HL-60 (cell line): ENCODE measurements around the gene OPRL1.

Experiments
- DNase-seq, 2 experiments: peaks; one replicate each; pipeline ENCODE4 v3.0.0-alpha.2; 2010 to 2020; ENCODE audit warnings: low read depth in 1 of 2, low spot score in 1 of 2
- H3K27ac ChIP-seq: fragments of 250-450 bp; sonication (Bioruptor Pico); replicated peaks from 2 replicates; pipeline ENCODE4 v1.5.1; 2020; ENCODE audit warnings: mild to moderate bottlenecking, moderate library complexity
- H3K27me3 ChIP-seq: fragments of 250-450 bp; sonication (Bioruptor Pico); 2 replicates; pipeline ENCODE4 v1.5.1; 2021; ENCODE audit warnings: mild to moderate bottlenecking, moderate library complexity; ENCODE audit not compliant: insufficient read depth, poor library complexity, severe bottlenecking
- H3K4me3 ChIP-seq: replicated peaks from 2 replicates; pipeline ENCODE4 v1.5.1; 2011; ENCODE audit warnings: mild to moderate bottlenecking, control low read depth, low read length; ENCODE audit not compliant: insufficient read depth
- GABPA ChIP-seq: IDR thresholded peaks from 2 replicates; pipeline ENCODE4 v1.6.1; 2012; ENCODE audit warnings: low read depth
- POLR2AphosphoS5 ChIP-seq: IDR thresholded peaks from 2 replicates; pipeline ENCODE4 v1.6.1; 2012; ENCODE audit warnings: low read depth
- SPI1 ChIP-seq: IDR thresholded peaks from 2 replicates; pipeline ENCODE4 v1.6.1; 2012; ENCODE audit warnings: low read depth, mild to moderate bottlenecking, borderline replicate concordance
- TF ChIP-seq, protein P1 (sequence below): IDR thresholded peaks from 2 replicates; pipeline ENCODE4 v1.6.1; 2012; ENCODE audit warnings: low read depth; ENCODE audit not compliant: insufficient replicate concordance
- TF ChIP-seq, protein P2 (sequence below): IDR thresholded peaks from one replicate; pipeline ENCODE4 v1.5.1; 2011; ENCODE audit warnings: low read length, control low read depth, inconsistent platforms; ENCODE audit not compliant: insufficient read depth

OPRL1 gene

DNA sequence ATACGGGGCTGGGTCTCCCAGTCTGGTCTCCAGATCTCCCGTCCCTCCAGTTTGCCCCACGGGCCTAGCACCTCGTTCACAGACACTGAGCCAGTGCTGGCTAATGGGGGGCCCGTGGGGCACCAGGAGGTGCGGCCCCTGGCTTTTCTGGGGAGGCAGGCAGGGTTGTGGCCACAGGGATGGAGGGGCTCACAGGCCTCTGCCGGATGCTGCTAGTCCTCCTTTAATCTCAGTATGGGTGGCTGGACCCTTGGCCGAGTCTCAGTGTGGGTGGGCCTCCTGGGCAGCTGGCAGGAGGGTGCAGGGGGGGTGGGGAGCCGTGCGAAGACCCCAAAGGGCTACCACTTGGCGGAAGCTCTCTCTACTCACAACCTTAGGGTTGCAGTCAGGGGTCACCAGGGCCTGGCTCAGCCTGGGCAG, 28.8 kb upstream of the OPRL1 start:
- Histone ChIP-seq H3K4me3 (no peak overlapping the region), H3K27me3 (peaks cover 23% of the 10 kb centered on the region), H3K27ac (no peak overlapping the region)
- TF ChIP-seq GABPA (no peak), SPI1 (no peak), POLR2AphosphoS5 (no peak)
- TF ChIP-seq, protein P1, sequence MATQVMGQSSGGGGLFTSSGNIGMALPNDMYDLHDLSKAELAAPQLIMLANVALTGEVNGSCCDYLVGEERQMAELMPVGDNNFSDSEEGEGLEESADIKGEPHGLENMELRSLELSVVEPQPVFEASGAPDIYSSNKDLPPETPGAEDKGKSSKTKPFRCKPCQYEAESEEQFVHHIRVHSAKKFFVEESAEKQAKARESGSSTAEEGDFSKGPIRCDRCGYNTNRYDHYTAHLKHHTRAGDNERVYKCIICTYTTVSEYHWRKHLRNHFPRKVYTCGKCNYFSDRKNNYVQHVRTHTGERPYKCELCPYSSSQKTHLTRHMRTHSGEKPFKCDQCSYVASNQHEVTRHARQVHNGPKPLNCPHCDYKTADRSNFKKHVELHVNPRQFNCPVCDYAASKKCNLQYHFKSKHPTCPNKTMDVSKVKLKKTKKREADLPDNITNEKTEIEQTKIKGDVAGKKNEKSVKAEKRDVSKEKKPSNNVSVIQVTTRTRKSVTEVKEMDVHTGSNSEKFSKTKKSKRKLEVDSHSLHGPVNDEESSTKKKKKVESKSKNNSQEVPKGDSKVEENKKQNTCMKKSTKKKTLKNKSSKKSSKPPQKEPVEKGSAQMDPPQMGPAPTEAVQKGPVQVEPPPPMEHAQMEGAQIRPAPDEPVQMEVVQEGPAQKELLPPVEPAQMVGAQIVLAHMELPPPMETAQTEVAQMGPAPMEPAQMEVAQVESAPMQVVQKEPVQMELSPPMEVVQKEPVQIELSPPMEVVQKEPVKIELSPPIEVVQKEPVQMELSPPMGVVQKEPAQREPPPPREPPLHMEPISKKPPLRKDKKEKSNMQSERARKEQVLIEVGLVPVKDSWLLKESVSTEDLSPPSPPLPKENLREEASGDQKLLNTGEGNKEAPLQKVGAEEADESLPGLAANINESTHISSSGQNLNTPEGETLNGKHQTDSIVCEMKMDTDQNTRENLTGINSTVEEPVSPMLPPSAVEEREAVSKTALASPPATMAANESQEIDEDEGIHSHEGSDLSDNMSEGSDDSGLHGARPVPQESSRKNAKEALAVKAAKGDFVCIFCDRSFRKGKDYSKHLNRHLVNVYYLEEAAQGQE = no peak
- TF ChIP-seq, protein P2, sequence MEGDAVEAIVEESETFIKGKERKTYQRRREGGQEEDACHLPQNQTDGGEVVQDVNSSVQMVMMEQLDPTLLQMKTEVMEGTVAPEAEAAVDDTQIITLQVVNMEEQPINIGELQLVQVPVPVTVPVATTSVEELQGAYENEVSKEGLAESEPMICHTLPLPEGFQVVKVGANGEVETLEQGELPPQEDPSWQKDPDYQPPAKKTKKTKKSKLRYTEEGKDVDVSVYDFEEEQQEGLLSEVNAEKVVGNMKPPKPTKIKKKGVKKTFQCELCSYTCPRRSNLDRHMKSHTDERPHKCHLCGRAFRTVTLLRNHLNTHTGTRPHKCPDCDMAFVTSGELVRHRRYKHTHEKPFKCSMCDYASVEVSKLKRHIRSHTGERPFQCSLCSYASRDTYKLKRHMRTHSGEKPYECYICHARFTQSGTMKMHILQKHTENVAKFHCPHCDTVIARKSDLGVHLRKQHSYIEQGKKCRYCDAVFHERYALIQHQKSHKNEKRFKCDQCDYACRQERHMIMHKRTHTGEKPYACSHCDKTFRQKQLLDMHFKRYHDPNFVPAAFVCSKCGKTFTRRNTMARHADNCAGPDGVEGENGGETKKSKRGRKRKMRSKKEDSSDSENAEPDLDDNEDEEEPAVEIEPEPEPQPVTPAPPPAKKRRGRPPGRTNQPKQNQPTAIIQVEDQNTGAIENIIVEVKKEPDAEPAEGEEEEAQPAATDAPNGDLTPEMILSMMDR = no peak
- DNase-seq = no peak

DNA sequence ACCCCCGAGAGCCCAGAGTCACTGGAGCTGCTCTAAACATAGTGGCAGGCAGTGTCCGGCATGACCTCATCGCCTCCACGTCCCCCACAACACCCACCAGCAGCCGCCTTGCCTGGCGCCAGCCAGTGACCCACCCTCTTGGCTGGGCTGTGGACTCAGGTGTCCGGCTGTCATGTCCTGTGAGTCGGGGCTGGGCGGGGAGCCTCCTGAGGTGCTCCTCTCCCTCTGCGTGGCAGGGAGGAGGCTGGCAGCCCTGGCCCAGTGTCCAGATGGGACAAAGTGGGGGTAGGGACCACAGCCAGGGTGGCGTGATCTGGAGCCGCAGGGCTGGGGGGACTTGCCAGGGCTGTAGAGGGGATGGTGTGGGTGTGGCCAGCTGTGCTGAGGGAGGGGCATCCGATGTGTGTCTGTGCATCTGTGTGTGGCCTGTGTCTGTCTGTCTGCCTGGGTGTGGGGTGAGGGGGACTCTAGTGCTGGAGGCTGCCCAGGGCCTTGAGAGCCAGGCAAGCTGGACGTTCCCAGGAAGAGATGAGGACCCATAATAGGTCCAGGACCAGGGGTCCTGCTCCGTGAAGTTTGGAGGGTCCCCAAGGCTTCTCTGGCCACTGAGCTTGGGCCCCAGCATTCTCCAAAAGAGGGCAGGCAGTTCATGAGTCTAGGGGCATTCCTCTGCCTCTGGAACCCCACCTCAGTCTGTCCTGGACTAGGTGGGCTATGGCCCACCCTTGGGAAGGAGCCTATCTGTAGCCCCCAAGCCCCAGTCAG, 28.1 kb upstream of the OPRL1 start:
- no peak overlapping the region for H3K4me3 ChIP-seq
- H3K27me3 ChIP-seq = peaks cover 23% of the 10 kb centered on the region
- H3K27ac ChIP-seq = no peak overlapping the region
- no peak for TF ChIP-seq SPI1
- DNase-seq = no peak

DNA sequence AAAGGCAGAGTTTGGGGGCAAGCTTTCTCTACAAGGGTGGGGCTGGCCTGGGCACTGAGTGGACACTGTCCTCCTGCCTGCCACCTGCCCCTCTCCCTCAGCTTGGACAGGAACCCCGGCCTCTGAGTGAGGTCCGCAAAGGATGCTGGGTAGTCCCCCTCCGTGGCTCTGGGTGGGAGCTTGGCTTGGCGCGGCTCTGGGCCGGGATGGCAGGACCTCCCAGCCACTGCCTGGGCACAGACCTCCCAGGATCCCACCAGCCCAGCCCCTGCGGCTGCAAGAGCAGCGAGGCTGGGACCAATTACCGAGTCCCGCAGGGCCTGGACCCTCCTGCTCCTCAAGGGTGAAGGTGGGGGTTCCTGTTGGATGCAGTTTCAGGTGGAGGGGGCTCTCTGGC, 27.6 kb upstream of the OPRL1 start:
- TF ChIP-seq, protein P1 = no peak
- TF ChIP-seq, protein P2 = no peak
- no peak for TF ChIP-seq SPI1
- TF ChIP-seq GABPA = no peak
- TF ChIP-seq POLR2AphosphoS5 = no peak
- no peak for DNase-seq
- H3K27me3 ChIP-seq = peaks cover 18% of the 10 kb centered on the region

DNA sequence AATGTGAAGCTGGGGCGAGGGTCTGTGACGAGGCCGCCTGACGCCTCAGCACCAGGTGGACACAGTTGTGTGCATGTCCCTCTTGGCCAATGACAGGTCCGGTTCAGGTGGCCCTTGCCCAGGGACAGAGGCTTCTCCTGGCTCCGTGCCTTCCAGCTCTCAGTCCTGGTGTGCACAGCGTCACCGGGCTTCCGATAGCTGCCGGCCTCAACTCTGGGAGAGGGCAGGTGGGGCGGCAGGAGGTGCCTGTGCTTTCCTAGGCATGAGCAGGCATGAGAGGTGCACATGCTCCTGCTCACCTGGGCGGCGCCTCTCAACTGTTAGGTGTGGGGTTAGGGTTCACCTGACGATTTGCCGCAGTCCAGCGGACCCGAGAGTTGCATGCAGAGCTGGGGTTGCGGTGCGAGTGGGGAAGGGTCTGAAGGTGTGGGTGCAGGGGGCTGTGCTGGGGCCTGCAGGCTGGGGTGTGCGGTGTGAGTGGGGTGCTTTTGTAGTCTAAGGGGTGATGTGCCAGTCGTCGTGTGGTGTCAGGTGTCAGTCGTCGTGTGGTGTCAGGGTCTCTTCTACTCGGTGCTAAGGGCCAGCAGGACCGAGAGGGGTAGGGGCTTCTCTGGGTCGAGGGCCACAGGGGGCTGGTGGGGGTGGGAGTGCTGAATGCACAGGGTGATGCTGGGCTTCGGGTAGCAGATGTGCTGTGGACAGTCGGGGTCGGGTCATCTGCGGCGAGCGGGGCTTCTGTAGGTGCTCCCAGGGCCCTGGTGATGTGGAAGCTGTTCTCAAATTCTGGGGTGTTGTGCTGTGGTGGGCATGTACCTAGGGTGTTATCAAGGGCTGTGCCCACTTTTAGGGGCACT, 26.7 kb upstream of the OPRL1 start:
- DNase-seq = no peak
- no peak overlapping the region for H3K4me3 ChIP-seq
- TF ChIP-seq POLR2AphosphoS5 (no peak), GABPA (no peak), SPI1 (no peak)
- TF ChIP-seq, protein P2 = no peak
- TF ChIP-seq, protein P1 = no peak
- peaks cover 10% of the 10 kb centered on the region for H3K27me3 ChIP-seq
- H3K27ac ChIP-seq = no peak overlapping the region

More for the DNA sequence above, 27.6 kb upstream of the OPRL1 start:
- H3K4me3 ChIP-seq = no peak overlapping the region
- H3K27ac ChIP-seq = no peak overlapping the region
